Erythroblast (primary cell): ENCODE measurements around the gene HIP1.
"Not testable (repeated sequence)": the region's sequence is repeated elsewhere in the genome, so short reads cannot be mapped to it uniquely, and the experiment has no call there.

Experiments
- GATA1 ChIP-seq: IDR thresholded peaks from 2 replicates; pipeline ENCODE4 v1.6.1; 2011; ENCODE audit warnings: low read depth, mild to moderate bottlenecking, control low read depth, low read length, moderate library complexity
- POLR2A ChIP-seq: IDR thresholded peaks from 2 replicates; pipeline ENCODE4 v1.6.1; 2011; ENCODE audit warnings: mild to moderate bottlenecking, low read length

- not testable (repeated sequence) for TF ChIP-seq POLR2A, GATA1
Observed at GRCh38 chr7:75485355-75485978, 253.3 kb downstream of the HIP1 start.
